Measurements from ENCODE around the gene RAP1B. TPM values are rescaled to one million over a fixed set of nuclear protein-coding genes. Genes with fewer than 3 reads are reported as not detected.
A peak's percentile ranks its signal among the peaks of the same experiment; 100 is the strongest.

The RAP1B gene
- total and polyA plus RNA-seq, 2 of the 4 experiments (the other 2 are of a cell fraction) = 159 to 200 TPM

DNA sequence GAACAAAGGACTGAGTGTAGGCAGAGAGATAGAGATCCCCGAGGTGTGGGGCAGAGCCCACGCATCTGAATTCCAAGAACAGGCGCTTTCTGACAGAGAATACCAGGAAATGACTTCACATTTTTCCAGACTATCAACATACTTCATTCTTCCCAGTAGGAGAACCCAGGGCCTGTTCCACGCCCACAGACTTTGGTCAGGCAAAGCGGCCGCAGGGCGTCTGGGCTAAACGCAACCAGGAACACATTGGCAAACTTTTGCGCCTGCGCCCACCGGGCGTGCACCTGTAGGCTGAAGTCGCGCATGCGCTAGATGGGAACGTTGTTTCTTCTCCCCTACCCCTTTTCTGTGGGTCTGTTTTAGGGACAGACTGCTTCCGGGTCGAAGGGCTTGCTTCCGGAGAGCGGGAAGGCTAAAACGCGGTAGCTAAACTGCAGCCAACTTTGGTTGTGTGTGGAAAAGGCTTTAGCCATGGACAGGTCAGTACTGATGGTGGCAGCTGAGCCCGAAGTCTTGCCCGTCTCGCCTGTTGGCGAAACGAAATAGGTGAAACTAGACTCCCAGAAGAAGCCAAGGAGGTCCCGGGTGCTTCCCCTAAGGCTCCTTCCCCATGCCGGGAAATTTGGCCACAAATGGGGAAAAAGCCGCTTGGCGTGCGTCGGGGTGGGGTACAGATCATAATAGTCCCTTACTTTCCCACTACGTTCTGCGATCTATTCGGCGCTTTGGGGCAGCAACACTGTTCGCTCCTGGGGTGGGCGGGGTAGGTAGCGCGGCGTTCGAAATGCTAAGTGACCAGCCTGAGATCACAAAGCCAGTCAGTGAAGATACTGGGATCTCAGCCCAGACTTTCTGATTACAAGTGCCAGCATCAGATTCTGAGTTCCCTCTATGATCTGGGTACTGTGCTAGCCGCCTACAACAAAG lies 76.2 kb downstream of the RAP1B start, which contains the start of gene NUP107:
NUP107 (plus strand) TSS at position 384 of the 927 bp plus-strand sequence; CDS start at position 472, 88 bp downstream.
- Histone ChIP-seq H4K5ac (ENCODE audit: low read depth, low read length) (peak within 1 kb of the TSS; percentile 73; the same call in 1 of the 2 replicates), H3K79me1 (ENCODE audit: low read depth in 1 of 2, low read length in 2 of 2) (peaks cover 4 to 15% of the 10 kb centered on the region in 2 experiments), H2BK5ac (ENCODE audit: low read depth, low read length, poor library complexity, severe bottlenecking) (peak within 1 kb of the TSS; percentile 46), H3K4me3 (ENCODE audit: insufficient read depth, low read depth, low read length) (peak within 1 kb of the TSS; percentile 66), H2AFZ (replicated peaks; ENCODE audit: low read length, poor library complexity) (peak within 1 kb of the TSS; percentile 97), H3K27ac (ENCODE audit: insufficient read depth, low read length) (peak within 1 kb of the TSS; percentile 45), H3K4me2 (ENCODE audit: low read depth, low read length) (peak within 1 kb of the TSS; percentile 86), H3K4me1 (ENCODE audit: control insufficient read depth, insufficient read depth, low read length) (no peaks in the 10 kb centered on the region; the same call in 1 of the 2 replicates), H3K27me3 (ENCODE audit: control insufficient read depth, insufficient read depth, low read length) (no peaks in the 10 kb centered on the region), H3K9me3 (ENCODE audit: control insufficient read depth, insufficient read depth, low read length) (no peaks in the 10 kb centered on the region), H2BK120ac (ENCODE audit: low read depth, low read length) (peak within 1 kb of the TSS; percentile 38; the same call in 1 of the 2 replicates), H4K91ac (ENCODE audit: insufficient read depth, low read depth, low read length) (peak within 1 kb of the TSS; percentile 75), H3K14ac (replicated peaks; ENCODE audit: low read depth, low read length) (peak within 1 kb of the TSS; percentile 57), H3K9ac (ENCODE audit: low read depth, low read length) (peak within 1 kb of the TSS; percentile 71), H2AK9ac (replicated peaks; ENCODE audit: low read depth, low read length, poor library complexity) (peak within 1 kb of the TSS; percentile 29), H2BK20ac (ENCODE audit: low read depth, low read length) (peak within 1 kb of the TSS; percentile 25; the same call in 1 of the 2 replicates), H3K56ac (ENCODE audit: extremely low read depth, insufficient read depth, low read length) (peak within 1 kb of the TSS; percentile 84), H3K9me1 (ENCODE audit: insufficient read depth, low read length) (no peaks in the 10 kb centered on the region), H2BK15ac (ENCODE audit: low read depth, low read length) (no peak within 1 kb of the TSS), H4K20me1 (ENCODE audit: insufficient read depth, low read length) (no peaks in the 10 kb centered on the region), H3K4ac (ENCODE audit: low read depth, low read length) (peak within 1 kb of the TSS; percentile 64), H3K23ac (ENCODE audit: low read depth, low read length) (peak within 1 kb of the TSS; percentile 65; the same call in 1 of the 2 replicates), H4K8ac (ENCODE audit: low read depth in 2 of 2, low read length in 2 of 2) (peak within 1 kb of the TSS; percentile 65 to 97), H3K18ac (ENCODE audit: low read depth, low read length) (no peak within 1 kb of the TSS; the same call in 1 of the 2 replicates), H3K36me3 (ENCODE audit: control insufficient read depth, insufficient read depth, low read length) (peaks cover 3% of the 10 kb centered on the region), H2AK5ac (ENCODE audit: low read depth, low read length) (no peak within 1 kb of the TSS; the same call in 1 of the 2 replicates)
- 0% methylated on average over 10 of the region's 44 CpGs; no CpG with 5 or more reads in 1 of the 2 experiments for WGBS, 2 experiments (ENCODE audit: extremely low coverage in 2 of 2, insufficient read length in 1 of 2)
- peak; percentile 99 for DNase-seq
- ATAC-seq (ENCODE audit: low read depth) = peak; percentile 96
- intact Hi-C loops (cut with micrococcal nuclease) = loop anchor here (1.0 to 2.0 kb wide), 3 partner anchors 76 to 355 kb away; partner anchors contain the start of genes MDM1 and RAP1B
- in situ Hi-C loops (cut with MboI; ENCODE audit: low sequenced_read_pairs) = loop anchor here (25.0 kb wide), 1 partner anchor 325 kb away; no protein-coding TSS in a partner anchor
- ChIA-PET POLR2A (ENCODE audit: unreplicated experiment) (no interaction called here), CTCF (no interaction called here)
- dilution Hi-C loops (cut with HindIII; ENCODE audit: low sequenced_read_pairs, unreplicated experiment) = no loop called here
- no TSS peak for BruUV-seq (replicated peaks)
- TF ChIP-seq POLR2A (IDR thresholded peaks at IDR 0.05; ENCODE audit: low read depth, low read length) = peak; percentile 66
- TF ChIP-seq MAZ (IDR thresholded peaks at IDR 0.05; ENCODE audit: borderline replicate concordance, low read depth, low read length) = peak; percentile 65; the same call in 1 of the 2 replicates
- no peak; the same call in 1 of the 2 replicates for TF ChIP-seq NFE2L2 (IDR thresholded peaks at IDR 0.05; ENCODE audit: low read depth, low read length)
- TF ChIP-seq SMC3 (IDR thresholded peaks at IDR 0.05; ENCODE audit: low read depth, low read length) = 0 out of 2 replicates have a peak, but pooled peaks have one; percentile 5
- TF ChIP-seq, protein P1, sequence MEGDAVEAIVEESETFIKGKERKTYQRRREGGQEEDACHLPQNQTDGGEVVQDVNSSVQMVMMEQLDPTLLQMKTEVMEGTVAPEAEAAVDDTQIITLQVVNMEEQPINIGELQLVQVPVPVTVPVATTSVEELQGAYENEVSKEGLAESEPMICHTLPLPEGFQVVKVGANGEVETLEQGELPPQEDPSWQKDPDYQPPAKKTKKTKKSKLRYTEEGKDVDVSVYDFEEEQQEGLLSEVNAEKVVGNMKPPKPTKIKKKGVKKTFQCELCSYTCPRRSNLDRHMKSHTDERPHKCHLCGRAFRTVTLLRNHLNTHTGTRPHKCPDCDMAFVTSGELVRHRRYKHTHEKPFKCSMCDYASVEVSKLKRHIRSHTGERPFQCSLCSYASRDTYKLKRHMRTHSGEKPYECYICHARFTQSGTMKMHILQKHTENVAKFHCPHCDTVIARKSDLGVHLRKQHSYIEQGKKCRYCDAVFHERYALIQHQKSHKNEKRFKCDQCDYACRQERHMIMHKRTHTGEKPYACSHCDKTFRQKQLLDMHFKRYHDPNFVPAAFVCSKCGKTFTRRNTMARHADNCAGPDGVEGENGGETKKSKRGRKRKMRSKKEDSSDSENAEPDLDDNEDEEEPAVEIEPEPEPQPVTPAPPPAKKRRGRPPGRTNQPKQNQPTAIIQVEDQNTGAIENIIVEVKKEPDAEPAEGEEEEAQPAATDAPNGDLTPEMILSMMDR (conservative IDR thresholded peaks at IDR 0.05; ENCODE audit: low read depth, low read length) = peak; percentile 36; the same call in 1 of the 2 replicates
- TF ChIP-seq CHD1 (IDR thresholded peaks at IDR 0.05; ENCODE audit: low read depth, low read length) = no peak
- TF ChIP-seq ELK1 (IDR thresholded peaks at IDR 0.05; ENCODE audit: borderline replicate concordance, low read depth, low read length) = no peak
- TF ChIP-seq RAD21 (IDR thresholded peaks at IDR 0.05; ENCODE audit: low read length) = 0 out of 2 replicates have a peak, but pooled peaks have one; percentile 23
- TF ChIP-seq, protein P2, sequence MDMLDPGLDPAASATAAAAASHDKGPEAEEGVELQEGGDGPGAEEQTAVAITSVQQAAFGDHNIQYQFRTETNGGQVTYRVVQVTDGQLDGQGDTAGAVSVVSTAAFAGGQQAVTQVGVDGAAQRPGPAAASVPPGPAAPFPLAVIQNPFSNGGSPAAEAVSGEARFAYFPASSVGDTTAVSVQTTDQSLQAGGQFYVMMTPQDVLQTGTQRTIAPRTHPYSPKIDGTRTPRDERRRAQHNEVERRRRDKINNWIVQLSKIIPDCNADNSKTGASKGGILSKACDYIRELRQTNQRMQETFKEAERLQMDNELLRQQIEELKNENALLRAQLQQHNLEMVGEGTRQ (IDR thresholded peaks at IDR 0.05; ENCODE audit: low read depth, low read length) = no peak
- TF ChIP-seq CEBPB (IDR thresholded peaks at IDR 0.05; ENCODE audit: low read depth, low read length) = 0 out of 2 replicates have a peak, but pooled peaks have one; percentile 35
- no peak for TF ChIP-seq BHLHE40 (IDR thresholded peaks at IDR 0.05; ENCODE audit: low read depth, low read length)
- peak; percentile 19 for TF ChIP-seq RCOR1 (IDR thresholded peaks at IDR 0.05; ENCODE audit: insufficient replicate concordance, low read length)

Data from IMR-90 (cell line).